Measurements from ENCODE around the gene CALM1. TPM values are rescaled to one million over a fixed set of nuclear protein-coding genes. Genes with fewer than 3 reads are reported as not detected.

The CALM1 gene
- total RNA-seq, 6 donors from 2014 or later: 186 to 586 (median 415) TPM

GRCh38 chr14:90418053-90418452 is 21.2 kb downstream of the CALM1 start:
- Histone ChIP-seq H3K27ac (no peak overlapping the region), H3K4me1 (peaks cover 0 to 15% (median 11%) of the 10 kb centered on the region in 4 donors), H3K4me3 (no peak overlapping the region), H3K27me3 (no peaks in the 10 kb centered on the region), H3K9me3 (no peaks in the 10 kb centered on the region), H3K36me3 (no peaks in the 10 kb centered on the region)
- WGBS, 2 donors: 96% methylated on average over 2 of the region's 2 CpGs
- no peak for TF ChIP-seq POLR2AphosphoS5 (IDR thresholded peaks at IDR 0.05)
- no peak for TF ChIP-seq POLR2A (IDR thresholded peaks at IDR 0.05)
- no peak for TF ChIP-seq EP300 (IDR thresholded peaks at IDR 0.05)
- TF ChIP-seq CTCF (IDR thresholded peaks at IDR 0.05): no peak
- no peak for ATAC-seq (ENCODE audit: low FRiP score in 2 of 2)
- no peak for DNase-seq

- Histone ChIP-seq H3K27me3 (no peaks in the 10 kb centered on the region), H3K36me3 (no peaks in the 10 kb centered on the region), H3K9me3 (no peaks in the 10 kb centered on the region), H3K4me3 (no peak overlapping the region), H3K27ac (peak overlapping the region in 2 of 4 donors; percentile 27 to 45), H3K4me1 (peaks cover 0 to 15% (median 11%) of the 10 kb centered on the region in 4 donors)
- peak; percentile 62 to 75 for ATAC-seq (ENCODE audit: low FRiP score in 2 of 2)
- peak; percentile 38 to 84 for TF ChIP-seq POLR2AphosphoS5 (IDR thresholded peaks at IDR 0.05)
- TF ChIP-seq CTCF (IDR thresholded peaks at IDR 0.05): no peak
- TF ChIP-seq POLR2A (IDR thresholded peaks at IDR 0.05): no peak
- peak in 1 of 4 donors; percentile 9 for TF ChIP-seq EP300 (IDR thresholded peaks at IDR 0.05)
- WGBS, 2 donors: 42 to 47% methylated on average over 10 to 12 of the region's 12 CpGs
- peak; percentile 43 to 70 for DNase-seq
Observed at GRCh38 chr14:90419200-90419599, 22.4 kb downstream of the CALM1 start.

- Histone ChIP-seq H3K27me3 (no peaks in the 10 kb centered on the region), H3K4me3 (no peak overlapping the region), H3K9me3 (no peaks in the 10 kb centered on the region), H3K4me1 (peaks cover 0 to 16% (median 11%) of the 10 kb centered on the region in 4 donors), H3K27ac (no peak overlapping the region), H3K36me3 (no peaks in the 10 kb centered on the region)
- DNase-seq (peak in 1 of 2 donors; percentile 51), ATAC-seq (ENCODE audit: low FRiP score in 2 of 2) (no peak)
- whole genome bisulfite sequencing, 2 donors: 93 to 100% methylated on average over 2 to 5 of the region's 7 CpGs
- TF ChIP-seq CTCF (IDR thresholded peaks at IDR 0.05) (no peak), POLR2A (IDR thresholded peaks at IDR 0.05) (no peak), EP300 (IDR thresholded peaks at IDR 0.05) (no peak), POLR2AphosphoS5 (IDR thresholded peaks at IDR 0.05) (no peak)
Observed at GRCh38 chr14:90421001-90421631, 24.3 kb downstream of the CALM1 start.

- ATAC-seq (ENCODE audit: low FRiP score in 2 of 2) (no peak), DNase-seq (no peak)
- no peak overlapping the region for H3K27ac ChIP-seq
- 90 to 95% methylated on average over 3 of the region's 3 CpGs for WGBS, 2 donors
- H3K4me1 ChIP-seq: peaks cover under 1 to 21% (median 9%) of the 10 kb centered on the region in 4 donors
- no peaks in the 10 kb centered on the region for H3K9me3 ChIP-seq
- H3K36me3 ChIP-seq: no peaks in the 10 kb centered on the region
- no peaks in the 10 kb centered on the region for H3K27me3 ChIP-seq
- TF ChIP-seq CTCF (IDR thresholded peaks at IDR 0.05) (no peak), POLR2A (IDR thresholded peaks at IDR 0.05) (no peak), POLR2AphosphoS5 (IDR thresholded peaks at IDR 0.05) (no peak), EP300 (IDR thresholded peaks at IDR 0.05) (no peak)
- no peak overlapping the region for H3K4me3 ChIP-seq
Observed at GRCh38 chr14:90421632-90422020, 24.8 kb downstream of the CALM1 start.

GRCh38 chr14:90423166-90423565 is 26.3 kb downstream of the CALM1 start:
- DNase-seq: peak in 1 of 2 donors; percentile 68
- Histone ChIP-seq H3K36me3 (no peaks in the 10 kb centered on the region), H3K27ac (no peak overlapping the region), H3K27me3 (no peaks in the 10 kb centered on the region), H3K9me3 (no peaks in the 10 kb centered on the region), H3K4me1 (peaks cover 11 to 31% (median 17%) of the 10 kb centered on the region in 4 donors), H3K4me3 (no peak overlapping the region)
- WGBS, 2 donors: 83 to 99% methylated on average over 7 to 13 of the region's 13 CpGs
- no peak for TF ChIP-seq POLR2AphosphoS5 (IDR thresholded peaks at IDR 0.05)
- no peak for TF ChIP-seq CTCF (IDR thresholded peaks at IDR 0.05)
- no peak for TF ChIP-seq EP300 (IDR thresholded peaks at IDR 0.05)
- no peak for TF ChIP-seq POLR2A (IDR thresholded peaks at IDR 0.05)
- ATAC-seq (ENCODE audit: low FRiP score in 2 of 2): no peak
